ENCODE results near the gene CWC27.

The CWC27 gene

GRCh38 chr5:65010841-65011240, 242.1 kb downstream of the CWC27 start:
- no peak for DNase-seq

- DNase-seq: no peak
Measured at GRCh38 chr5:65012301-65012892, 243.7 kb downstream of the CWC27 start.

GRCh38 chr5:65013166-65013565, 244.4 kb downstream of the CWC27 start:
- DNase-seq: no peak

GRCh38 chr5:65014769-65015168, 246.0 kb downstream of the CWC27 start:
- no peak for DNase-seq

GRCh38 chr5:65015767-65016166, 247.0 kb downstream of the CWC27 start:
- no peak for DNase-seq

GRCh38 chr5:65017636-65018035, 248.9 kb downstream of the CWC27 start:
- no peak for DNase-seq

- no peak for DNase-seq
Measured at GRCh38 chr5:65018763-65019162, 250.0 kb downstream of the CWC27 start.

GRCh38 chr5:65020492-65020891, 251.8 kb downstream of the CWC27 start:
- no peak for DNase-seq

GRCh38 chr5:65021527-65022226, 252.9 kb downstream of the CWC27 start:
- DNase-seq: no peak

- no peak for DNase-seq
Measured at GRCh38 chr5:65022932-65023331, 254.2 kb downstream of the CWC27 start.

- DNase-seq: no peak
Measured at GRCh38 chr5:65024681-65025080, 256.0 kb downstream of the CWC27 start.

GRCh38 chr5:65026816-65027548, 258.3 kb downstream of the CWC27 start:
- no peak for DNase-seq

GRCh38 chr5:65029178-65029577, 260.4 kb downstream of the CWC27 start:
- no peak for DNase-seq

GRCh38 chr5:65030056-65030455, 261.3 kb downstream of the CWC27 start:
- DNase-seq: no peak

GRCh38 chr5:65032250-65032649, 263.5 kb downstream of the CWC27 start:
- DNase-seq: no peak

GRCh38 chr5:65034029-65034812, 265.5 kb downstream of the CWC27 start:
- DNase-seq: no peak

GRCh38 chr5:65034813-65035209, 266.1 kb downstream of the CWC27 start:
- DNase-seq: no peak

- DNase-seq: no peak
Measured at GRCh38 chr5:65035211-65036206, 266.8 kb downstream of the CWC27 start.

- no peak for DNase-seq
Measured at GRCh38 chr5:65037831-65038815, 269.4 kb downstream of the CWC27 start.

- no peak for DNase-seq
Measured at GRCh38 chr5:65041296-65042158, 272.8 kb downstream of the CWC27 start.

All from NCI-H2081 treated with DMSO at 0.1 percent for 48 hours (cell line).